ENCODE data around the gene TM2D1.
"Not testable (repeated sequence)": the region's sequence is repeated elsewhere in the genome, so short reads cannot be mapped to it uniquely, and the experiment has no call there.

TM2D1 gene

DNA sequence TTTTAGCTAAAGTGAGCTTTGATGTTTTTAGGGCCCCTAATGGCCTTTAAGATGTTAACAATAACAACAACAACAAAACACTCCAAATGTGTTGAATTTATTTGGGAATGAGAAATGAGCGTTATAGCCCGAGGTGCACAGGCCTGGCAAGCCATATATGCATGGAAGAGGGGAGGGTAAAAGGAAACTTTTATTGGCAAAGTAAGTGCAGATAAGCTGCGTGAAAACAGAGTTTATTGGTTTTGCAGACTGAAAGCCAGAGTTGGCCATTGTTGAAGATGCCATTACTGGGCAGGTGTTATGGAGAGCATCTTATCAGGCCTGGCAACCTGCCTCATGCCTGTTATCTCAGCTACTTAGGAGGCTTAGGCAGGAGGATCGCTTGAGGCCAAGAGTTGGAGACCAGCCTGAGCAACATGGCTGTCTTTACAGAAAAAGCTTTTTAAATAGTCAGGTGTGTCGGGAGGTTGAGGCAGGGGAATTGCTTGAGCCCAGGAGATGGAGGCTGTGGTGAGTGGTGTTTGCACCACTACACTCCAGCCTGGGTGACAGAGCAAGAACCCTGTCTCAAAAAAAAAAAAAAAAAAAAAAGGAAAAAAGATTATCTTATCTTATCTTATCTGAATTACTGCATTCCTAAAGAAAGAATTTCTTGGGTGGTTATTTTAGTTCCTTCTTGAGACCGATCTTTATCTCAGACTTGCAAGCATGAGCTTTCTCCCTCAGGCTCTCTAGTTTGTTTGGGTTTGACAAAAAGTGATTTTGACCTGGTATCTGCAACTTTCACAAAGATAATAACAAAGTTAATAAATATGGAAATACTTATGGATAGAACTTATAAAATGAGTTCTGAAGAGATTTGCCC is 19.0 kb upstream of the TM2D1 start:
- Histone ChIP-seq H3K9ac (ENCODE audit: low read length in 5 of 5) (peak overlapping the region in 1 of 5 donors; percentile 91), H3K27ac (ENCODE audit: low read depth, low read length) (peak overlapping the region; percentile 84), H3K27me3 (ENCODE audit: control insufficient read depth in 5 of 5, insufficient read depth in 4 of 5, low read length in 5 of 5) (no peaks in the 10 kb centered on the region), H3K4me1 (ENCODE audit: control insufficient read depth in 5 of 5, insufficient read depth in 5 of 5, low read length in 5 of 5) (peaks cover 2 to 23% (median 14%) of the 10 kb centered on the region in 5 donors), H3K9me3 (ENCODE audit: control insufficient read depth in 5 of 5, low read length in 5 of 5) (no peaks in the 10 kb centered on the region), H3K4me3 (ENCODE audit: low read depth in 1 of 5, low read length in 5 of 5) (peak overlapping the region in 4 of 5 donors; percentile 72 to 85 (median 82)), H3K36me3 (ENCODE audit: control insufficient read depth in 5 of 5, insufficient read depth in 5 of 5, low read length in 5 of 5) (no peaks in the 10 kb centered on the region)

- Histone ChIP-seq H3K27ac (ENCODE audit: low read depth, low read length) (peak overlapping the region; percentile 84), H3K9me3 (ENCODE audit: control insufficient read depth in 5 of 5, low read length in 5 of 5) (no peaks in the 10 kb centered on the region), H3K4me3 (ENCODE audit: low read depth in 1 of 5, low read length in 5 of 5) (peak overlapping the region; percentile 72 to 85 (median 82)), H3K4me1 (ENCODE audit: control insufficient read depth in 5 of 5, insufficient read depth in 5 of 5, low read length in 5 of 5) (peaks cover 2 to 23% (median 14%) of the 10 kb centered on the region in 5 donors), H3K9ac (ENCODE audit: low read length in 5 of 5) (peak overlapping the region; percentile 68 to 91 (median 88)), H3K27me3 (ENCODE audit: control insufficient read depth in 5 of 5, insufficient read depth in 4 of 5, low read length in 5 of 5) (no peaks in the 10 kb centered on the region), H3K36me3 (ENCODE audit: control insufficient read depth in 5 of 5, insufficient read depth in 5 of 5, low read length in 5 of 5) (no peaks in the 10 kb centered on the region)
Measured at GRCh38 chr1:61743431-61743705, 18.4 kb upstream of the TM2D1 start.

DNA sequence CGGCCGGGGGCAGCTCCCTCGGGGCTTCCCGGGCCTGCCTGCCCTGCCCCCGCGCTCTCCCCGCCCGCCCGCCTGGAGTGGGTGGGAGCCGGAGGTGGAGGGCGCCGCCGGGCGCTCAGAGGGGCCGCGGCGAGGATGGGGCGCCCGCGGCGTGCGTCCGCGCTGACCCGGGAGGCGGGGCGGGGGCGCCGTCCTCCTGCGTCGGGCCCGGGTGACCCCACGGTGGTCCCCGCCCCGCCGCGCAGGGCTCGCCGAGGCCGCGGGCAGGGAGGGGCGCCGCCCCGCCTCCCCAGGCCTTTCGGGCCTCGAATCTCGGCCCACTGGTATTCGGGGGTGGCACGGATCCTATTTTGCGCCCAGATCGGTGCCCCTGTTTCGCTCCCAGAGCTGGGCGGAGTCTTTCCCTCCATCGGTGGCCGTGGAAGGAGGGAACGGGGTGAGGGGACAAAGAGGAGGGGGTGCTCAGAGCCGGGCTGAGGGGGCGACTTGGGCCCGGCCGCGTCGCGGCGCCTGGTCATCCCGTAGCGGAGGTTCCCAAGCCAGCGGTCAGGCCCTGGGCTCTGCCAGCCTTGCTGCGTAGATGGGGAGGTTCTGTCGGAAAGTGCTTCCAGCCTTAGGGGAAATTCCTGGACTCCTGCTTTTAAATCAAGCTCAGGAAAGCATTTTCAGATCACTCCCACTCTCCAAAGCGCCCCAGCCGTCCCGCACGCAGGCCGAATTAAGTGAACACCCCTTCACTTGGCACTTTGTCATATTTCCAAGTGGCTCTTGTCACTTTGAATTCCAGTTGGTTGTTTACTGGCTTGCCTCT is 17.9 kb upstream of the TM2D1 start:
- H3K9me3 ChIP-seq (ENCODE audit: control insufficient read depth in 5 of 5, low read length in 5 of 5), result no peaks in the 10 kb centered on the region
- peak overlapping the region; percentile 68 to 91 (median 88) for H3K9ac ChIP-seq (ENCODE audit: low read length in 5 of 5)
- peak overlapping the region; percentile 72 to 85 (median 82) for H3K4me3 ChIP-seq (ENCODE audit: low read depth in 1 of 5, low read length in 5 of 5)
- peaks cover 2 to 23% (median 14%) of the 10 kb centered on the region in 5 donors for H3K4me1 ChIP-seq (ENCODE audit: control insufficient read depth in 5 of 5, insufficient read depth in 5 of 5, low read length in 5 of 5)
- H3K27me3 ChIP-seq (ENCODE audit: control insufficient read depth in 5 of 5, insufficient read depth in 4 of 5, low read length in 5 of 5), result no peaks in the 10 kb centered on the region
- peak overlapping the region; percentile 84 for H3K27ac ChIP-seq (ENCODE audit: low read depth, low read length)
- no peaks in the 10 kb centered on the region for H3K36me3 ChIP-seq (ENCODE audit: control insufficient read depth in 5 of 5, insufficient read depth in 5 of 5, low read length in 5 of 5)

DNA sequence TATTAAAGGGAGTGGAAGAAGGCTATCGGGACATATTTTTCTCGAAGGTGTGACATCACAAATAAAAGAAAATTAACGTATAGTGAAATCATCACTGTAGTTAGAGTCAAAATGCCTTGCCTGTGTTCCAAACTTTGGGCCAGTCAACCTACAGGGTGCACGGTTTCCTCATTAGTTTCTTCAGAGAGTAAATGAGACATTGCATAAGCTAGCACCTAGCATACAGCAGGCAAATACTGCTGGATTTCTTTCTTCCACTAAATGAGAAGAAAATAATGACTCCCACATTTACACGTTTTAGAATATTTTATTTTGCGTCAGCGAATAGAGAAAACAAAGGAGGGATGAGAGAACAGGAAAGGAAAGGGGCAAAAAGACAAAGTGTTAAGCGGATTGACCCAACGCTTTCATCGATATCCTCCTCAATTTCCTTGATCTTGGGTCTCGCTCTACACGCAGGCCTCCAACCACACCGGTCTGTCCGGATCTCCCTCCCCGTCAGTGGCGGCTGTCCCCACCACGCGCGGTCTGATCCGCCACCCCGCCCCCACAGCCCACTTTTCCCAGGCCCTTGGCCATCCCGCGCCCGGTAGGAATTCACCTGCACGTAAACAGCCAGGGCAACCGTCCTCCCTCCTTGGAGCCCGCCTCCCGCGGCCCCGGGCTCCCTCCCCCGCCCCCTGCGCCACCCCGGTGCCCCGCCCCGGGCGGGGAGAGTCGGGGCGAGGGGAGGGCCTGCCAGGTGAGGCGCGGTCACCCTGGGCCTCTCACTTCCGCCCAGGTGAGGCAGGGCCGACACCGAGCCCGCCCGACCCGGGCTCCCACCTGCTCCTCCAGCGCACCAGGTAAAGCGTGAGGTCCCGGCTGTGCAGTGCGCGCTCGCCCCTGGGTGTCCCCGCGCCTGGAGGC is 17.0 kb upstream of the TM2D1 start, which contains the start of gene PATJ:
Gene PATJ, plus strand, starts transcription at position 770 of the 909 bp plus-strand sequence. CDS start 20,413 bp downstream, outside the sequence.
- H3K4me1 ChIP-seq (ENCODE audit: control insufficient read depth in 5 of 5, insufficient read depth in 5 of 5, low read length in 5 of 5), result peaks cover 2 to 23% (median 14%) of the 10 kb centered on the region in 5 donors
- no peaks in the 10 kb centered on the region for H3K9me3 ChIP-seq (ENCODE audit: control insufficient read depth in 5 of 5, low read length in 5 of 5)

GRCh38 chr1:61740751-61741700 is 16.1 kb upstream of the TM2D1 start:
- H3K4me1 ChIP-seq (ENCODE audit: control insufficient read depth in 5 of 5, insufficient read depth in 5 of 5, low read length in 5 of 5), result peaks cover 2 to 16% (median 14%) of the 10 kb centered on the region in 5 donors
- H3K27ac ChIP-seq (ENCODE audit: low read depth, low read length), result peak overlapping the region; percentile 46

More for the DNA sequence above, 17.0 kb upstream of the TM2D1 start, which contains the start of gene PATJ:
- Histone ChIP-seq H3K27ac (ENCODE audit: low read depth, low read length) (peak within 1 kb of the TSS; percentile 84), H3K9ac (ENCODE audit: low read length in 5 of 5) (peak within 1 kb of the TSS; percentile 68 to 91 (median 88)), H3K27me3 (ENCODE audit: control insufficient read depth in 5 of 5, insufficient read depth in 4 of 5, low read length in 5 of 5) (no peaks in the 10 kb centered on the region), H3K4me3 (ENCODE audit: low read depth in 1 of 5, low read length in 5 of 5) (peak within 1 kb of the TSS; percentile 74 to 85 (median 82)), H3K36me3 (ENCODE audit: control insufficient read depth in 5 of 5, insufficient read depth in 5 of 5, low read length in 5 of 5) (no peaks in the 10 kb centered on the region)

GRCh38 chr1:61732726-61733125 is 7.8 kb upstream of the TM2D1 start:
- H3K36me3 ChIP-seq (ENCODE audit: control insufficient read depth in 5 of 5, insufficient read depth in 5 of 5, low read length in 5 of 5), result no peaks in the 10 kb centered on the region
- H3K4me1 ChIP-seq (ENCODE audit: control insufficient read depth in 5 of 5, insufficient read depth in 5 of 5, low read length in 5 of 5), result no peaks in the 10 kb centered on the region
- H3K9ac ChIP-seq (ENCODE audit: low read length in 5 of 5), result no peak overlapping the region
- H3K4me3 ChIP-seq (ENCODE audit: low read depth in 1 of 5, low read length in 5 of 5), result no peak overlapping the region
- no peak overlapping the region for H3K27ac ChIP-seq (ENCODE audit: low read depth, low read length)
- no peaks in the 10 kb centered on the region for H3K27me3 ChIP-seq (ENCODE audit: control insufficient read depth in 5 of 5, insufficient read depth in 4 of 5, low read length in 5 of 5)
- no peaks in the 10 kb centered on the region for H3K9me3 ChIP-seq (ENCODE audit: control insufficient read depth in 5 of 5, low read length in 5 of 5)

More at GRCh38 chr1:61740751-61741700, 16.1 kb upstream of the TM2D1 start:
- Histone ChIP-seq H3K27me3 (ENCODE audit: control insufficient read depth in 5 of 5, insufficient read depth in 4 of 5, low read length in 5 of 5) (no peaks in the 10 kb centered on the region), H3K36me3 (ENCODE audit: control insufficient read depth in 5 of 5, insufficient read depth in 5 of 5, low read length in 5 of 5) (no peaks in the 10 kb centered on the region), H3K9me3 (ENCODE audit: control insufficient read depth in 5 of 5, low read length in 5 of 5) (no peaks in the 10 kb centered on the region), H3K9ac (ENCODE audit: low read length in 5 of 5) (peak overlapping the region in 1 of 5 donors; percentile 56), H3K4me3 (ENCODE audit: low read depth in 1 of 5, low read length in 5 of 5) (no peak overlapping the region)

DNA sequence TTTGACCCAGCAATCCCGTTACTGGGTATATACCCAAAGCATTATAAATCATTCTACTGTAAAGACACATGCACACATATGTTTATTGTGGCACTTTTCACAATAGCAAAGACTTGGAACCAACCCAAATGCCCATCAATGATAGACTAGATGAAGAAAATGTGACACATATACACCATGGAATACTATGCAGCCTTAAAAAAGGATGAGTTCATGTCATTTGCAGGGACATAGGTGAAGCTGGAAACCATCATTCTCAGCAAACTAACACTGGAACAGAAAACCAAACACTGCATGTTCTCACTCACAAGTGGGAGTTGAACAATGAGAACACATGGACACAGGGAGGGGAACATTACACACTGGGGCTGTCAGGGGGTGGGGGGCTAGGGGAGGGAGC is 5.7 kb upstream of the TM2D1 start:
- not testable (repeated sequence) for H3K4me1 ChIP-seq (ENCODE audit: control insufficient read depth in 5 of 5, insufficient read depth in 5 of 5, low read length in 5 of 5); H3K4me3 ChIP-seq (ENCODE audit: low read depth in 1 of 5, low read length in 5 of 5); H3K36me3 ChIP-seq (ENCODE audit: control insufficient read depth in 5 of 5, insufficient read depth in 5 of 5, low read length in 5 of 5); H3K27ac ChIP-seq (ENCODE audit: low read depth, low read length); H3K9ac ChIP-seq (ENCODE audit: low read length in 5 of 5); H3K9me3 ChIP-seq (ENCODE audit: control insufficient read depth in 5 of 5, low read length in 5 of 5); H3K27me3 ChIP-seq (ENCODE audit: control insufficient read depth in 5 of 5, insufficient read depth in 4 of 5, low read length in 5 of 5)

GRCh38 chr1:61727544-61727943 is 2.6 kb upstream of the TM2D1 start:
- Histone ChIP-seq H3K9me3 (ENCODE audit: control insufficient read depth in 5 of 5, low read length in 5 of 5) (no peaks in the 10 kb centered on the region), H3K27me3 (ENCODE audit: control insufficient read depth in 5 of 5, insufficient read depth in 4 of 5, low read length in 5 of 5) (no peaks in the 10 kb centered on the region), H3K36me3 (ENCODE audit: control insufficient read depth in 5 of 5, insufficient read depth in 5 of 5, low read length in 5 of 5) (no peaks in the 10 kb centered on the region), H3K27ac (ENCODE audit: low read depth, low read length) (no peak overlapping the region), H3K9ac (ENCODE audit: low read length in 5 of 5) (no peak overlapping the region), H3K4me3 (ENCODE audit: low read depth in 1 of 5, low read length in 5 of 5) (no peak overlapping the region), H3K4me1 (ENCODE audit: control insufficient read depth in 5 of 5, insufficient read depth in 5 of 5, low read length in 5 of 5) (peaks cover 0 to 23% (median 19%) of the 10 kb centered on the region in 5 donors)

- Histone ChIP-seq H3K9ac (ENCODE audit: low read length in 5 of 5) (peak overlapping the region; percentile 91 to 100 (median 98)), H3K27ac (ENCODE audit: low read depth, low read length) (peak overlapping the region; percentile 93), H3K4me1 (ENCODE audit: control insufficient read depth in 5 of 5, insufficient read depth in 5 of 5, low read length in 5 of 5) (peaks cover 0 to 23% (median 19%) of the 10 kb centered on the region in 5 donors), H3K9me3 (ENCODE audit: control insufficient read depth in 5 of 5, low read length in 5 of 5) (no peaks in the 10 kb centered on the region), H3K36me3 (ENCODE audit: control insufficient read depth in 5 of 5, insufficient read depth in 5 of 5, low read length in 5 of 5) (peaks cover 0 to 4% (median 0%) of the 10 kb centered on the region in 5 donors), H3K4me3 (ENCODE audit: low read depth in 1 of 5, low read length in 5 of 5) (peak overlapping the region; percentile 96 to 100 (median 99)), H3K27me3 (ENCODE audit: control insufficient read depth in 5 of 5, insufficient read depth in 4 of 5, low read length in 5 of 5) (no peaks in the 10 kb centered on the region)
Measured at GRCh38 chr1:61724506-61724812, 482 bp downstream of the TM2D1 start.
